HG03354 (cell line): ENCODE data around the gene FAM78A.
A peak's percentile ranks its signal among the peaks of the same experiment; 100 is the strongest.
"Not testable (repeated sequence)": the region's sequence is repeated elsewhere in the genome, so short reads cannot be mapped to it uniquely, and the experiment has no call there.

Experiments
- ATAC-seq: cut with Tn5 transposase; IDR thresholded peaks from one replicate; pipeline ENCODE4 v1.9.1; 2021; ENCODE audit warnings: mild to moderate bottlenecking; ENCODE audit not compliant: unreplicated experiment, poor library complexity, severe bottlenecking

Gene FAM78A

DNA sequence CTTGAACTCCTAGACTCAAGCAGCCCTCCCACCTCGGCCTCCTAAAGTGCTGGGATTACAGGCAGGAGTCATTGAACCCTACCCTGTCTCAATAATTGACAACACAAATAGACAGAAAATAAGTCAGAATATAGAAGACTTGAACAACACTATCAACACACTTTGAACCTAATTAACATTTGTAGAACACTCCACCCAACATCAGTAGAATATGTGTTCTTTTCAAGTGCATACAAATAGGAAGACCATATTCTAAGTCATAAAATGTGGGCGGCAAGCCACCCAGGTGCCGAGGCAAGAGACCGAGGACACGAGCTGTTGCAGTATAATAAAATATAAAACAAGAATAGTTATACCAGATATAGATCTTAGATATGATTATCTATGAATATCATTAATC, 32.0 kb downstream of the FAM78A start:
- not testable (repeated sequence) for ATAC-seq

DNA sequence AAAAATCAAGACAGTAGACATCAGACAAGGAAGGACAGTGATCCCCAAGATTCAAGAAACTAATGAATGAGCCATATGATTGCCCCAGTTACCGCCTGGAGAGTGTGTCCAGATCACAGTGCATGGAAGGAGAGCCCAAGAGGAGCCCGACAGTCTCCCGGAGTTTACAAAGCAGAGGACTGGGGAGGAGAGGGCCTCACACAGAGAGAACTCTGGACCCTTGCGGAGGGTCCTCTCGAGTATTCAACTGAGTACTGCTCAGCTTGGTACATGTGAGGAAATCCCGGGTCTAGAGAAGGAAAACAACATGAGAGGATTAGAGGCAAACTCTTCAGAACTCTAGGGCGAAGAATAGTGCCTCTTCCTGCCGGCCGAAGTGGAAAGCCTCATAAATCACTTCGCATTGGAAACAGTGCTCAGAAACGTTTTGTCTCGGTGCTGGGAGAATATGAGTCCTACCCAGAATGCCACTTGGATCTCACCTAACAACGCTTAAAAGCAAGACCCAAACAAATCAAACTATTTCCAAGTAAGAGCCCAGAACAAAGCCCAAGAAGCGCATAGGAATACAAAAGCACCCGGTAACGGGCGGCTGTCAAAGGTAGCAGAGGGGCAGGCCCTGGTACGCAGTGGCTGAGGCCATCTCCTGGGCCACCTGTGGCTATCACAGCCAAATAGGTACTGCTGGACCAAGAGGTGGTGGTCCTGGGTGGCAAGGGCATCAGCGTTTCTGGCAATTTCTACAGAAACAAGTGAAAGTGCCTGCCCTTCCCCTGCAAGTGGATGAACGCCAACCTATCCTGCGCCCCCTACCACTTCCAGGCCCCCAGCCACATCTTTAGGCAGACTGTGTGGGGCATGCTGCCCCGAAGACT, 36.0 kb downstream of the FAM78A start:
- ATAC-seq: no peak

DNA sequence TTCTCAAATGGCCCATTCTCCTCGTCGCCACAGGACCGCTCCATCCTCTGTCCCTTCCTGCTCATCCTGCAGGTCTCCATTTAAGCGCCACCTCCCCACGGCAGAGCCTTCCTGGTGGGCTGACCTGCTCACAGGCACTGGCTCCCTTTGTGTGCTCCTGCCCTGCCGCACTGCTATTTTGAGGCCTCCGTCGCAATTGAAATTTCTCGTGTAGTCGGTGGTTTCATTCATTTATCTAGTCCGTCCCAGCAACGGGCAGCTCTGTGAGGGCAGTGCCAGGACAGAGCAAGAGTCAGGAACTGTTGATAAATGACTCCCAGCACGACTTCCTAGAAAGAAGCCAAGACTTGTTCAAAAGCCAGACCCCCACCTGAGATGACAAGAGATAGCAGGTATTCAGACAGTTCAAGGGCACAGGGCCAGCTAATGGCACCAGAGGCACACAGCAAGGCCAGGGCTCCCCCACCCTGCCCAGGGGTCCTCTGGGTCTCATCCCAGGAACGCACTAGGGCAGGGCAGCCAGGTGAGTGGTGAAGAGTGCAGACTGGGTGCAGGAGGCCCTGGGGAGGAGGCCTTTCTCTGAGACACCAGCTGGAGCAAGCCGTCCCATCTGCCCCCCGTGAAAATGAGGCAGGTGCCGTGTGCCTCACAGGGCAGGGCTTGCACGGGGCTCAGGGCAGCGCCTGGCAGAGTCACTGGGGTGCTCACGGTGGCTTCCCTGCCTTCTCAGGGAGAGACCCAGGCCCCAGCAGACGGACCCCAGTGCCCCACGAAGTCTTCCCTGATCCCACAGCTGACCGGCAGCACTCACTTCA, 36.9 kb downstream of the FAM78A start:
- no peak for ATAC-seq

DNA sequence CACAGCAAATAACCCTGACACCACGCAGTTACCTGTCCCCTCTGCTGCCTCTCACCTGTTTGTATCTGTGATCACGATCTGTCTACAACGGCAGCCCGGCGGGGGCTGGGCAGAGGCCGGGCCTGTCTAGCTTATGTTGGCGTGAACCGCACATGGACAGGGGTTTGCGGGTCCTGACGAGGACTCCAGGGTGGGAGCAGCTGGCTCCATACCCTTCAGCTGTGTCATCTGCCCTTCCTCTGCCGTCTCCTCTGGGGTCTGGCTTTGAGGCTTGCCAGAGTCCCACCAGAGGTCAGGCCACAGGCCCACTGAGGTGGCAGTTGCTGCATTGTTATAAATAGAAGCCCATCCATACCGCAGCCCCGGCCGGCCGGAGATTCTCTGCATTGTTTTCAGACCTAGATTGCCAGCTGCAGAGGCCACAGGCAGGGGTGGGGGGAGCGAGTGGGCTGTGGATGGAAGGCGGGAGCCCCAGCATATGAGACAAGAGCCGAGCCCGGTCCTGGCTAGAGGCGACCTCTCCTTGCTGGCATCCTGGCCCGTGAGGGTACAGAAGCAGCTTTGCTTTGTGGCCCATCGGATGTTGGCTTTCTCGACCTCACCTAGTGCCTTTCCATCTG, 37.8 kb downstream of the FAM78A start:
- peak; percentile 31 for ATAC-seq

DNA sequence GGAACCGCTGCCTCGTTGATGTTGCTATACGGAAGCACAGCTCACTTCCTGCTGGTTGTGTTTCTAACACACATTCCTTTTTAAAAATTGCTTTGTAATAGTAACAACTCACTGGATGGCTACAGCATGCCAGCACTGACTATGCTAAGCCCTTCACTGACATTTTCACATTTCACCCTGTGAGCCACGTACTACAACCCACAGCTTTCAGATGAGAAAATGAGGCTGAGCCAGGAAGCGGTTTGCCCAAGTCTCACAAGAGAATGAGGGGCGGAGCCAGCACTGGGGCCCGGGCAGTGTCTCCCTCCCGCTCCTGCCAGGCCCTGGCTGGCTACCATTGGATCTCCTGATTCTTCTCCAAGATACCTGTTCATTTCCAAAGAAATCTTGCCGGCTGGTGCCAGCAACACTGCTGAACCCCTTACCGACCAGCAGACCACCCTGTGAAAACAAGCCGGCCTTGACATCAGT, 38.3 kb downstream of the FAM78A start:
- peak; percentile 90 for ATAC-seq

DNA sequence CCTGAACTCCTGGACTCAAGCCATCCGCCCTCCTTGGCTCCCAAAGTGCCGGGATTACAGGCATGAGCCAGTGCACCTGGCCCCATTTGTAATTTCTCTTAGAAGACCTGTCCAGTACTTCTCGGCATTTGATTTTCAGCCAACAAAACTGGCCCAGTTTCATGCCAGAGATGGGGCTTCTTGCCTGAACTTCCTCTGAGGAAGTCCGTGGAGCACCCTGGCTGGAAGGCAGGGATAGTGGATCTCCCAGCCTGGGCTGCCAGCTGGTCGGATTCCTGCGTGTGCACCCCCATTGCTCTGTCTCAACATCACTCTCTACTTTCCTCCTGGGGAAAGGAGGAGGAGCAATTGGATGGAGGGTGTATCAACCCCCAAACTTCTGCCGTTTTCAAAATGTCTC, 39.0 kb downstream of the FAM78A start:
- ATAC-seq: no peak

DNA sequence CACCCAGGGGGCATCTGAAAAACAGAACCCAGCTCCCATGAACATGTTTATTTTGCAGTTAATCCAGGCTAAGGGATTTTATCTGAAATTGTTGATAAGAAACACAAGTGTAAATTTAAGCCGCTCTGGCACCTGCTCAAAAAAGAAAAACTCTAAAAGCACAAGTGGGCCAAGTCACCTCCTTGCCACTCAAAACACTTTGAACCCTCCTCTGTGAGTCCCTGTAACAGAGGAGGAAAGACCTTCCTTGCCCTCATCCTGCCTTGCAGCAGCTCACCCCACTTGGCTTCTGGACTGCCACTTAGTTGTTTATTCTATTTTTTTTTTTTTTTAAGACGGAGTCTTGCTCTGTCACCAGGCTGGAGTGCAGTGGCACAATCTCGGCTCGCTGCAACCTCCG, 39.5 kb downstream of the FAM78A start:
- ATAC-seq: no peak

DNA sequence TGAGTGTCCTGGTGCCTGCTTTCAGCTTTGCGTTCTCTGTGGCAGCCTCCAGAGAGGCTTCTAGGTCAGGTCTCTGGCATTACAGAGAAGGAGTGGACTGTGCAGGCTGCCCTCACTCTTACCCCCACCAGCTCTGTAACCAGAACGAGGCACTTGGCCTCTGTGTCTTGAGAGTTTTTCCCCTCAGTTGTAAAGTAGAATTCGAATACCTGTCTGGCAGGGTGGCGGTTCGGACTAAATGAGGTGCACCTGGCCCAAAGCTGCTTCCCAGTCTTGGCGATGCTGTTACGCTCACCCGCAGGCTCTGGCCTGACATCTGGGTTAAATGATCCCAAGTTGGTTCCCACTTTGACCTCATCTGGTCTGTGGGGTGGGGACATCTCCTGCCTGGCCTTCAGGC, 40.1 kb downstream of the FAM78A start:
- ATAC-seq: no peak

DNA sequence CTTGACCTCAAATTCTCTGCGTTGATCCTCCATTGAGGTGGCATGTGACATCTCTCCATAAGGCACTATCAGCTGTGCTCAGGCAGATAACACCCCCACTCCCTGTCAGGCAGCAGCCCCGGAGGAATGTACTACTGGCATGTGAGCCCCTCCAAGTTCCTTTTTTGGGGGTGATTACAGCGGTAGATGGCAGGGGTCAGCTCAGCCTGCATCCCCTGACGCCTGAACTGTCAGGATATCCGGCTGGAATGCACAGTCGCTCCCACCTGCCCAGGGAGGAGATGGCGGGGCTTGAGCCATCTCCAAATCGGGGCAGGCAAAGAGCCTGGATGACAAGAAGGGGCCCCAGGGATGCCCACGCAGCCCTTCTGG, 40.8 kb downstream of the FAM78A start:
- ATAC-seq: no peak

DNA sequence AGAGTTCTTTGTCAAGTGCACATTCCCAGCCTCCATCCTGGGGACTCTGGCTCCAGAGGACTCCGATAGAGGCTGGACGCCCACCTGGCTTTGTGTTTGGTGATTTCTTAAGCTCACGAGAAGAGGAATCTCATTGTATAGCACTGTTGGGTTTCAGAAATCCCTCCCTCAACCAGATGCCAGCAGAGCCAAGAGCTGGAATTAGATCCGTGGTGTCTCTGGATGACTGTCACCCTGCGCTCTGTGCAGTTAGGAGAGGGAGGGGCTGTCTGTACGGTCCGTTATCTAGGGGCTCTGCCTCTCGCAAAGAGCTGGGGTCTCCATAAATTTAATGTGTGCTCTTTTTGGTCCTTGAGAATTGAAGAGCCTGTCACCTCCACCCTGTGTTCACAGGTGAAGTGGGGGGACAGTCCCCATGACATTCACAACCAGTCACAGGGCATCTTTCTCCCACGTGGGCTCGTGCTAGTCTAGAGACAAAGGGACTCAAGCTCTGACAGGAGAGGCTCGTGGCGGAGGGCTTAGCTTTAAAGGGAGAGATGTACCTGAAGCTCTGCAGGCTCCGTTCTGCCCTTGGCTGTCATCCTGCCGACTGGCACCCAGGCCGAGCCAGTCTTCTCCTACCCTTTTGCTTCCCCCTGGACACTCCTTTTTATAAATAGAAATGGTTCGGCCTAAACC, 41.4 kb downstream of the FAM78A start:
- no peak for ATAC-seq

DNA sequence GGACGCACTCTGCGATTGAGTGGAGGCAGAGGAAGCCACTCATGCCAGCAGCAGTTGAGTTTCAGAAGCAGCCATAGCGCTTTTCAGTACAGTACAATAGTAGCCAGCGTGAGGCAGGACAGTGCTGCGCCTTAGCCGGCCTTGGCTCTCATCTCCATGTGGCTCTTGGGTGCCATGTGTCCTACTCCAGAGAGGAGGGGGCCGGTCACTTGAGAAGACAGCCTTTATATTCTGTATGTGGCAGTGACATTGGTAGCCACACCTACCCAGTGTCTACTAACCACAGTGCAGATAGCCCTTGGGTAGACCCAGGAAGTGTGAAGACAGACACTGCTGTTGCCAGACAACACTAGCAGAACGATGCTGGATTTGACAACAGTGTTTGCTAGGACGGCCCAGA, 42.3 kb downstream of the FAM78A start:
- no peak for ATAC-seq

DNA sequence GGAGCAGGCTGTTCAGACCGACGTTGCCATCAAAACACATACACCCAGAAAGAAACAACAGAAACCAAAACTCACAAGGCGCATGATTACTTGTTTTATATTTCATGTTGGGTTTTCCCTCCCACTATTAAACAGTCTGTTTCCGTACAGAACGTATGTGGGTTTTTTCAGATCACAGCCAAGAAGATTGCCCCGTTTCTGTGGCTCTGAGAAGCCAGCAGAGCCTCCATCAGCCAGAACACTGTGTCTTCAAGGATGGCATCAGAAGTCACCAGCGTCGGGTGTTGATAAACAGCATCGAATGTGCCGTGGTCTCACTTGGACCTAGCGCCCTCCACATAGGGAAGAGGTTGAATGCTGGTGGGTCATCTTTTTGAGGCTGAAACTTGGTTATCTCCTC, 42.8 kb downstream of the FAM78A start:
- no peak for ATAC-seq

DNA sequence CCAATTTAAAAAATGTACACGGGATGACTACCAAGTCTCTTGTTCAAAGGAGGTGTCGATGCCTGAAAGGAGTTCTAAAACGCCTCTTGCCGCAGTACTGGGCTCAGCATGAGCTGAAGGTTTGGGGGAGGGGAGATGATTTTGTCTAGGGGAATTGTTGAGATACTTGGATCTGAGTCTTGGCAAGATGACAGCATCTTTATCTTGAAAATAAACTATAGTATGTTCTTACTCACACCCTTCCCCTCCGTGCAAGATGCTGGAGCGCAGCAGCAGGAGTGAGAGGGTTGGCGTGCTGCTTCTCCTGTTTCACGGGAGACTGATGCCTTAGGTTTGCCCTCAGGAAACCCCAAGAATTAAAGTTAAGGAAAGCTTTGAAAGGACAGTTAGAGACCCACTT, 47.3 kb downstream of the FAM78A start:
- no peak for ATAC-seq

DNA sequence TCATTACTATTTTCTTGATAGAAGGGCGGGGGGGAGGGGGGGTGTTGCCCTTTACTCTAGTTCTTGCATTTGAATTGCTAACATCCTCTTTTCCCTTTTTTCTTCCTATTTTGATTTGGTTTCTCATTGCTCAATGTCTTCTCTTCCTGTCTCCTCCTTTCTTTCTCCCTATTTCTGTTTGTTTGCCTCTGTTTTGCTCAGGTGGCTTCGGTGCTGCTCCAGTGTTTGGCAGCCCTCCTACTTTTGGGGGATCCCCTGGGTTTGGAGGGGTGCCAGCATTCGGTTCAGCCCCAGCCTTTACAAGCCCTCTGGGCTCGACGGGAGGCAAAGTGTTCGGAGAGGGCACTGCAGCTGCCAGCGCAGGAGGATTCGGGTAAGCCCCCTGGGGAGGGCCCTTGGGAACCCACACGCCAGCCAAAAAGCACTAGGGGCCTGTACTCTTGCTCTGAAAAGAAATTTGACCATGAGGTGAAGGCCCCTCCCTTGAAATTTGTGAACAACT, 48.3 kb downstream of the FAM78A start:
- ATAC-seq: no peak

DNA sequence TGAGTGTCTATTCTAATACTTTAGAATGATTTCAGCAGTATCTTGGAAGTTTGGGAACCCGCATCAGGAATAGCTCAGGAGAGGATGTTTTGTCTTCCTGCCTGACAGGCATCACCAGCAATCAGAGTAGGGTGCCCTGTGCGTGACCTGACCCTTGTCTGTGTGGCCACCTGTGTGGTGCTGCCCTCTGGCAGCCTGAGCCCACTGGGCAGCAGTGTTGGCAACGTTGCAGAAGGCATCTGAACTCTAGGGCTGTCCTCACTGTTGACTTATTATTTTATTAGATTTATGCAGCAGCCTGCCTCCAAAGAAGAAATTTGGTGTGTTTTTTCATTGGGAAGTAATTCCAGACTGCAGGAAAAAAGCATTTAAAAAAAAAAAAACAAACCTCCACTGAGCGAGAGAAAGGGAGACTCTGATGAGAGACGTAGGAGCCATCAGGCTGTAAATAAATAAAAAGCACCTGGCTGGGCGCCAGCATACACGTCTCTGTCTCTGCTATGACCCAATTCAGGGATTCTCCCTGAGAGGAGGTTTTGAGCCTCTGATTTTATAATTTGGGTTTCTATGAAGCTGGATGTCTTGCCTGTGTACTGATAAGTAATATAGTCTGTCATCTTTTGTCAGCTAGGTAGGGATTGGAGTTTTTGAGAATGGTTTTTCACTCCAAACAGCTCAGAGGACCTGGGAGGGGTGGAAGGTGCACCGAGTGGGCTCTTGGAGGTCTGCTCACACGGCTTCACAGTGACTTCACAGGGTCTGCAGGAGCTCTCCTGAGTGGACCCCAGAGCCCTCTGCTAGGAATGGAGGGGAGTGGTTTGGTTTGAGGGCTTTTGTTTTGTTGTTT, 49.0 kb downstream of the FAM78A start:
- ATAC-seq: no peak

DNA sequence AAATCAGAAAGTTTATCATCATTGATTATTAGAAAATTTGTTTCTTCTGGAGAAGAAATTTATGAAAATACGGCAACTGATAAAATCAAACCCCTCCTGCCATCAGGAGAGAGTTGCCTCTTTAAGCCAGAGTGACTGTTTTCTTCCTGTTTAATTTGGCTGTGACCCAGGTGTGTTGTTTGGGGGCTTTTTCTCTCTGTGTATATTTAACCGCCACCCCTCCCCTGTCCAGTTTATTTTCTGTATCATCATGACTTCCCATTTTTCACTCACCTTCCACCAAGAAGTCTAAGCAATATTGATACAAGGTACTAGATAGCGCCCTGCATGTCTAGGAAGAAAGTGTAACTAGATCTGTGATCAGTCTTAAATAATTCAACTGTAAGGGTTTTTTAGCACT, 50.1 kb downstream of the FAM78A start:
- ATAC-seq: no peak

DNA sequence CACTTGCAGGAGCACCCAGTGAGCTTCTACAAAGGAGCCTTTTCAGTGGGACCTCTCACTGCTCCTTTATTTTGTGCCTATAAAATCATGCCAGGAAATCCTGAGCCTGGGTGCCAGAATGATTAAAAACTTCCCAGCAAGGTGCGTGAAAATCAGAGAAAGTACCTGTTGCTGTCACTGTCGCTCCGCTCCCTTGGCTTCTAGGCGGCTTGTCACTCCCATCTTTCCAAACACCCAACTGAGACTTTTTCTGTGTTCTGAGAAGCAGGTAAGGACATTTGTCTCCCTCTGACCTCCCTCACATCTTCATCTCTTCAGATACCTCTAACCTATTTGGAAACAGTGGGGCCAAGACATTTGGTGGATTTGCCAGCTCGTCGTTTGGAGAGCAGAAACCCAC, 53.9 kb downstream of the FAM78A start:
- no peak for ATAC-seq

DNA sequence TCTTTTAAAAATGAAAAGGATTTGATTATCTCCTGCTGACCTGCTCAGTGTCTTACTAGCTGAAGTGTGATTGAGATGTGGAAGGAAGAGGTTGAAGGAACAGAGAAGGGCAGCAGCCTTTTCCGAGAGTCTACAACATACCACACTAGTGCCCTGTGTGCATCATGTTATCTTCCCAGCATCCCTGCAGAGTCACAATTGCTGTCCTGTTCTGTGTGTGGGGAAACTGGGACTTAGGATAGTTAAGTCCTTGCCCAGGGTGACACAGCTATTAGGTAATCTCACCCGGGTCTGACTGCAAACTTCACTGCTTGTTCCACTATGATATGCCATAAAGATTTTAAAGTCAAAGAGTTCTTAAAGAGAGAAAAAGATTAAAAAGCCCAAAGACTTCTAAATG, 55.8 kb downstream of the FAM78A start:
- no peak for ATAC-seq

DNA sequence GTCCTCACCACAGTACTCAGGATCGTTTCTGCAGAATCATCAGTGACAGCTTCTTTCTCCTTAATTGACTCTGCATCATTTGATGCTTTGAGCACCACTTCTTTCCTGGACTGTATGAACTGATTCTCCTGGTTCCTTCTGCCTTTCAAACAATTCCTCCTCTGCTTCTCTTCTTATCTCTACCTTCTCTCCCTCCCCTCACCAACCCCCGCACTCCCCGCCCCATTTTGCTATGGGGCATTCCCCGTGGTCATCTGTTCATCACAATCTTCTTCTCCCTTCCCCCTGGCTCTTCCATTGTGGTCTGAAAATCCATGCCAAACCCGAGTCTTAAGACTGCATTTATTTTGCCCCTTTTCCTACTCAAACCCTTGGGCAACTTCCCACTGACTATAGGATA, 57.9 kb downstream of the FAM78A start:
- ATAC-seq: no peak
